Fibroblast of skin of scalp (primary cell): ENCODE data around the gene DIABLO.
"Not testable (repeated sequence)": the region's sequence is repeated elsewhere in the genome, so short reads cannot be mapped to it uniquely, and the experiment has no call there.

ENCODE experiments used
- DNase-seq: peaks from one replicate; pipeline ENCODE4 v3.0.0-alpha.2; 2013

DIABLO gene

DNA sequence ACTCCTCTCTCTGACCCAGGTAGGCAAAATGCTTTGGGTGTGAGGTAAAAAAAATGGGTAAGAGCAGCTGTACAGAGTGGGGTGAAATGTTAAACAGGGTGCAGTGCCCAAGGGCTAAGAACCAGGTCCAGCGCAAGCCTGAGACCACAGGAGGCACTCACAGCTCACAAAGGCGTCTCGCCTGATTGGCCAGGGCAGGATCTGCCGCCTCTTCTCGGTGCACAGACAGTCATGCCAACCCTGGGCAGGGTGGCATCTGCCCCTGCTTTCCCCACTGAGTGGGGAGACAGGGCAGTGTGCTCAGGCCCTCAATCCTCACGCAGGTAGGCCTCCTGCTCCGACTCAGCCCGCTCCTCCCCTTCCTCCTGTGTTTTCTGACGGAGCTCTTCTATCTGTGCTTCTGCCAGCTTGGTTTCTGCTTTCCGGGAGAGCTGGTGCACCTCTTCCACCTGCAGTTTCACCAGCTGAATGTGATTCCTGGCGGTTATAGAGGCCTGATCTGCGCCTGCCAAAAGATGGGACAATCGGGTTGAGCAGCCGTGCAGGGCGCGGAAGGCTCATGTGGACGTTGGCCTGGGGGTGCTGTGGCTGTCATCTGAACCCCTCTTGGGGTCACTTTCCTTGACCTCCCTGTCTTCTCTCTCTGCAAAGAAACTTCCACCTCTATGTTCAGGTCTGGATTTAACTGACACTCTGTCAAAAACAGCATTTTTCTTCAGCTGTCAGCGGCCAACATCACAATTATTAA, 17.6 kb downstream of the DIABLO start:
- no peak for DNase-seq

DNA sequence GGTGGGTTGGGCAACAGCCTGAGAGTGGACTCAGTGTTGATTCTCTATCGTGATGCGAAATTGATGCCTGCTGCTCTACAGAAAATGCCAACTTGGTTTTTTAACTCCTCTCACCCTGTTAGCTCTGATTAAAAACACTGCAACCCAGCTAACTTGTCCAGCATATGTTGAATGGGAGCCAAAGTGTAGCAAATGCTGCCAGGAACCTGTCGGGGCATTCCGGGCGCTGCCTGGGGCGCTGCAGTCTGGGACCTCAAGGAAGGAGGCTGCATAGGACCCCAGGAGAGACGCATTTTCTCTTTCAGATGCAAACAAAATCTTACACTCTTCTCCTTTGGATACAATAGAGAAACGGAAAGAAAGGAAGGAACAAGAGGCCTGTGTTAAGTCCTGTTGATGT, 18.5 kb downstream of the DIABLO start:
- DNase-seq: no peak

DNA sequence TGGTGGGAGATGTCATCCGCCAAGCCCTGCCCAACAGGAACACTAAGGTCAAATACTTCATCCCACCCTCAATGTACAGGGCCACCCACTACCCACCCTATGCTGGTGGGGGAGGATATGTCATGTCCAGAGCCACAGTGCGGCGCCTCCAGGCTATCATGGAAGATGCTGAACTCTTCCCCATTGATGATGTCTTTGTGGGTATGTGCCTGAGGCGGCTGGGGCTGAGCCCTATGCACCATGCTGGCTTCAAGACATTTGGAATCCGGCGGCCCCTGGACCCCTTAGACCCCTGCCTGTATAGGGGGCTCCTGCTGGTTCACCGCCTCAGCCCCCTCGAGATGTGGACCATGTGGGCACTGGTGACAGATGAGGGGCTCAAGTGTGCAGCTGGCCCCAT, 18.9 kb downstream of the DIABLO start:
- DNase-seq: no peak

DNA sequence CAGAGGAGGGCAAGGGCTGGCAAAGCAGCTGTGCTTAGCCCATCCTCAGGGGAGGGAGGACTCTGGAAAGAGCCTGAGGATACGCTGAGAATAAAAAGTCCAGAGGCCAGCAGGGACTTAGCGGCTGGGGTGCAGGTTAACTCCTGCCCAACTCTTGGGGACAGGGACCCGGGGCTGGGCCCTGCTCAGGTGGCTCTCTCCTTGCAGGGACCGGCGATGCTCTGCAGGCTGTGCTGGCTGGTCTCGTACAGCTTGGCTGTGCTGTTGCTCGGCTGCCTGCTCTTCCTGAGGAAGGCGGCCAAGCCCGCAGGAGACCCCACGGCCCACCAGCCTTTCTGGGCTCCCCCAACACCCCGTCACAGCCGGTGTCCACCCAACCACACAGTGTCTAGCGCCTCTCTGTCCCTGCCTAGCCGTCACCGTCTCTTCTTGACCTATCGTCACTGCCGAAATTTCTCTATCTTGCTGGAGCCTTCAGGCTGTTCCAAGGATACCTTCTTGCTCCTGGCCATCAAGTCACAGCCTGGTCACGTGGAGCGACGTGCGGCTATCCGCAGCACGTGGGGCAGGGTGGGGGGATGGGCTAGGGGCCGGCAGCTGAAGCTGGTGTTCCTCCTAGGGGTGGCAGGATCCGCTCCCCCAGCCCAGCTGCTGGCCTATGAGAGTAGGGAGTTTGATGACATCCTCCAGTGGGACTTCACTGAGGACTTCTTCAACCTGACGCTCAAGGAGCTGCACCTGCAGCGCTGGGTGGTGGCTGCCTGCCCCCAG, 19.6 kb downstream of the DIABLO start:
- no peak for DNase-seq

DNA sequence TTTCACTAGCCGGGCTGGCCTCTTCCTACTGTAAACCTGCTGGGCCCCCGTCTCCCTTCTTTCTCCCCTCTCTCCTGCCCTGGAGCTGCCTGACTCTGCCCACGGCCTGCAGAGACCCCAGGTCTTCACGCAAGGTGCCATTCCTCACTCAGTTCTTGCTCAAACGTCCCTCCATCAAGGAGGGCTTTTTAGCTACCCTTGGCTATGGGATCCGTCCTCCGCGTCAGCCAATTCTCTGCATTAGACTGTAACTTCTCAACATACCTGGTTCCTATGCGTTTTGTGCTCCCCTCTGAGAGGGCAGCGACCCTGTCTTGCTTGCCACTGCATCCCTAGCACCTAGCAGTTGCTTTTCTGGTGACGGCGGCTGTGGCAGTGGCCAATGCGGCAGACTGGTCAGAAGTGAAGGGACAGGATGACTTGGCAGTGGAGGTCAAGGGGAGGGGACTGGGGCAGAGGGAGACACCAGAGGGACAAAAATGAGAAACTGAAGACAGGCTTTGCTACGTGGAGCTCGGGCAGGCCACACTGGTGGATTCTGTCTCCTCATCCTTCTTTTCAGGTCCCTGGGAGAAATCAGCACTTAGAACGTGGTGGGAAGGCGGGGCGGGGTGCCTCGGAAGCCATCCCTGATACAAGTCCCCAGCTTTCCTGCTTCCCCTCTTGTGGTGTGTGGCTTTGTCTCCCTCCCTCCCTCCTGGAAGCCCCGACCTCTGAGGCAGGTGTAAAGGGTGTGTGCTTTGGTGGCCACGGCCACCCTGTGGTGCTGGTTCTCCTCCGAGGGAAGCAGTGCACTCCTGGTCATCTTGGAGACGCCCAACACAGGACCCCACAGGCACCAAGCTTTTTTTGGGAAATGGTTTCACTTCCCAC, 20.6 kb downstream of the DIABLO start:
- no peak for DNase-seq

DNA sequence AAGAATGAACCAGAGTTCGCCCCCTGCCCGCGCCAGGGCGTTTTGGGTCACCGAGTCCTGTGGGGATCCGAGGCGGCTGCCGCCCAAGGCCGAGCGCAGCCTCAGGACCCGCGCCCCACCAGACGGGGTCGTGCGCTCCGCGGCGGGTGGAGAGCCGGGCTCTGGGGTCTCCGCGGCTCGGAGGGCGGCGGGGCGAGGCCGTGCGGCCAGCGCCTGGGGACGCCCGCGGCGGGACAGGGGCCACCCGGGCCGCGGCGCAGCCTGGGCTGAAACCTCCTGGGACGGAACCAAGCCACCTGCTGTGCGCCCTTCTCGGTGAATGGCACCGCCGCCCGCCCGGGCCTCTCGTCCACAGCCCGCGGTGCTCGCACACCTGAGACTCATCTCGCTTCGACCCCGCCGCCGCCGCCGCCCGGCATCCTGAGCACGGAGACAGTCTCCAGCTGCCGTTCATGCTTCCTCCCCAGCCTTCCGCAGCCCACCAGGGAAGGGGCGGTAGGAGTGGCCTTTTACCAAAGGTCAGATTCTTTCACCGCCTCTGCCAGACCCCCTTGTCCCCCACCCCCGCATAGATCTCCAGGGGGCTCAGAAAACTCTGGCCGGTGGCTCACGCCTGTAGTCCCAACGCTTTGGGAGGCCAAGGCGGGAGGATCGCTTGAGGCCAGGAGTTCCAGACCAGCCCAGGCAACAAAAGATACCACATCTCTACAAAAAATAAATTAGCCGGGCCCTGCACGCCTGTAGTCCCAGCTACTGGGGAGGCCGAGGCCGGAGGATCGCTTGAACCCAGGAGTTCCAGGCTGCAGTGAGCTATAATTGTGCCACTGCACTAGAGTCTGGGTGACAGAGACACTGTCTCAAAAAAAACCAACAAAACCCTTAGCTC, 21.4 kb downstream of the DIABLO start:
- DNase-seq: no peak

DNA sequence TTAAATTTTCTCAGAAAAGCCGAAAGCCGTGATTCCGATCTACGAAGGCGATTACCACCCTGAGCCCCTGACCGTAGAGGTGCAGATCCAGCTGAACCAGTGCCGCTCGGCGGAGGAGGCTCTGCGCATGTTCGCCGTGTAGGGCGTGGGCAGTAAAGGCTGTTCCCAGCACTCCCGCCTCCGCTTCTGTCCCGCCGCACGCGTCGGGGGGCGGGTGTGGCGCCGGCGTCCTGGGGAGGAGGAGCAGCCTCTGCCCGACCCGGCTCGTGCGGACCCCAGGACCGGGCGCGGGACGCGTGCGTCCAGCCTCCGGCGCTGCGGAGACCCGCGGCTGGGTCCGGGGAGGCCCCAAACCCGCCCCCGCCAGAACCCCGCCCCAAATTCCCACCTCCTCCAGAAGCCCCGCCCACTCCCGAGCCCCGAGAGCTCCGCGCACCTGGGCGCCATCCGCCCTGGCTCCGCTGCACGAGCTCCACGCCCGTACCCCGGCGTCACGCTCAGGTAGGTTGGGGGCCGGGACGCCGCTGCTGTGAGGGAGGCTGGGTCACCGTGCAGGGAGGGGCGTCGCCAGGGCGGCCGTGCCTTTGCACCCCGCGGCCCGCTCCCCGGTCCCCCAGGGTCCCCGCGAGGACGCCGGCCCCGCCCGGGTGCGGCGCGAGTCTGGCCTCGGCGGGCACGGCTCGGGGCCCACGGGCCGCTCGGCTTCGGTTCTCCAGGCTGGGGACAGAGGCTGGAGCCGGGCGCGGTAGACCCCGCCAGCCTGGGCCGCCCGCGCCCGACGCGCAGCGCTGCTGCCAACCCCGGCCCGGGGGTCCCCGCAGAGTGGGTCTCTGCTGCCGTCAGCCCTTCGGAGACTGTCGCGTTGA, 22.3 kb downstream of the DIABLO start, which contains the start of gene B3GNT4:
Gene B3GNT4, plus strand, starts transcription at position 409 of the 866 bp plus-strand sequence. CDS start 910 bp downstream, outside the sequence.
- DNase-seq: peak; percentile 45

DNA sequence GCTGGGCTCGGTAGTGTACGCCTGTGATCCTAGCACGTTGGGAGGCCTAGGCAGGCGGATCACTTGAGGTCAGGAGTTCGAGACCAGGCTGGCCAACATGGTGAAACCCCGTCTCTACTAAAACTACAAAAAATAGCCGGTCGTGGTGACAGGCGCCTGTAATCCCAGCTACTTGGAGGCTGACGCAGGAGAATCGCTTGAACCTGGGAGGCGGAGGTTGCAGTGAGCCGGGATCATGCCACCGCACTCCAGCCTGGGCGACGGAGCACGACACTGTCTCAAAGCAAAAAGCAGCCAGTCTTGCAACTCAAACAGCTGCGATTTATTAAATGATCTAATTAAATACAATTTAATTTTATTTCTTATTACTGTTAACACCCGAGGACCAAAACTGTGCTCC, 23.0 kb downstream of the DIABLO start:
- DNase-seq: not testable (repeated sequence)

DNA sequence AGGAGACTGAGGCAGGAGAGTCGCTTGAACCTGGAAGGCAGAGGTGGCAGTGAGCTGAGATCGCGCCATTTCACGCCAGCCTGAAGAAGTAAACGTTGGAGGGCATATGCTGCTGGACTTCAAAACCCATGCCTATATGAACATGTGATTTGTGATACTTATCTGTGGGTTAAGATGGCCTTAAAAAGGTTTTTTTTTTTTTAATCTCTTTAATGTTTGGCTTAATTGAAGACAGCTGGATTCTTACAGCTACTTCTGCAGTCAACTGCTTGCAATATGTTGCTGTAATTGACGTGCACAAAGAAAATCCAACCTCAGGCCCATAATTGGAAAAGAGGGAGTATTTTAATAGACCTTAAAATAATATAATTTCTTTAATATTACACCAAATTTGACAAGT, 23.8 kb downstream of the DIABLO start:
- DNase-seq: no peak

DNA sequence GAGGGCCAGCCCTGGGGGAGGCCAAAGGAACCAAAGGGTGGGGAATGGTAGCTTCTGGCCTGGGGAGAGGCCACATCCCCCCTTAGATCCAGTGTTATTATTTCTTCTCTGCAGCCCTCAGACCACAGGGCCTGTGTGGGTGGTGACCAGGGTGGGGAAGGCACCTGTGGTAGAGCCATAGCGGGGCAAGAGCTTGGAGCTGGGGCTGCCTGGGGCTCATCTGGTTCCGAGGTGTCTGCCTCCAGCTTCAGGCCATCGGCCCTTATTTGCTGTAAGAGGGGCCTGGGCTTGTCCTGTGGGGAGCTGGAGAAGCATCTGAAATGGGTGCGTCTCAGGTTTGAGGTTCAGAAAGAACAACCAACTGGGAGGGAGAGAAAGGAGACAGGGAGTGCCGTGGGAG, 24.5 kb downstream of the DIABLO start:
- DNase-seq: no peak

DNA sequence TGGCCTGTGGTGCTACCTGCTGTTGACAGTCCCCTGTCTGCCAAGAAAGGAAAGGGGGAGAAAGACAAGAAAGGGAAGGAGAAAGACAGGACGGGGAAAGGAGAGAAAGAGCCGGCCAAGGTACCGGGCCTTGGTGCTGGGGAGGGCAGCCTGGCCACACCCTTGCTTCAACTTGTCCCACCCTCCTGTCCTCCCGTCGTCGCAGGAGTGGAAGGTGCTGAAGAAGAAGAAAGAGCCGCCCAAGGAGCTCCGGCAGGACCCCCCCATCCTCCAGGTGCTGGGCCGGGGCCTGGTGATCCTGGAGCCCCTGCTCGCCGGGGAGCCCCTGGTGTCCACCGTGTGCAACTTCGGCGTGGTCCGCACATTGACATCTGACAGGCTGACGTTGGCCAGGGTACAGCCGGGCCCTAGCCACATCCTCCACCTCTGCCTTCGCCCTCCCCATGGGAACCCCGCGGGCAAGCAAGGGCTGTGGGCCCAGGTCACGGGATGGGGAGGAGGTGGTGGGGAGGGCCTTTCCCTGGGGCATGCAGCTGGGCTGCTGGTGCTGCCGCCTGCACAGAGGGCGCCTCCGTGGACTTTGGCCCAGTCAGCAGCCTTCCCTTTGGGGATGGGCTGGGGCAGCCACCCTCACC, 25.2 kb downstream of the DIABLO start:
- DNase-seq: no peak

DNA sequence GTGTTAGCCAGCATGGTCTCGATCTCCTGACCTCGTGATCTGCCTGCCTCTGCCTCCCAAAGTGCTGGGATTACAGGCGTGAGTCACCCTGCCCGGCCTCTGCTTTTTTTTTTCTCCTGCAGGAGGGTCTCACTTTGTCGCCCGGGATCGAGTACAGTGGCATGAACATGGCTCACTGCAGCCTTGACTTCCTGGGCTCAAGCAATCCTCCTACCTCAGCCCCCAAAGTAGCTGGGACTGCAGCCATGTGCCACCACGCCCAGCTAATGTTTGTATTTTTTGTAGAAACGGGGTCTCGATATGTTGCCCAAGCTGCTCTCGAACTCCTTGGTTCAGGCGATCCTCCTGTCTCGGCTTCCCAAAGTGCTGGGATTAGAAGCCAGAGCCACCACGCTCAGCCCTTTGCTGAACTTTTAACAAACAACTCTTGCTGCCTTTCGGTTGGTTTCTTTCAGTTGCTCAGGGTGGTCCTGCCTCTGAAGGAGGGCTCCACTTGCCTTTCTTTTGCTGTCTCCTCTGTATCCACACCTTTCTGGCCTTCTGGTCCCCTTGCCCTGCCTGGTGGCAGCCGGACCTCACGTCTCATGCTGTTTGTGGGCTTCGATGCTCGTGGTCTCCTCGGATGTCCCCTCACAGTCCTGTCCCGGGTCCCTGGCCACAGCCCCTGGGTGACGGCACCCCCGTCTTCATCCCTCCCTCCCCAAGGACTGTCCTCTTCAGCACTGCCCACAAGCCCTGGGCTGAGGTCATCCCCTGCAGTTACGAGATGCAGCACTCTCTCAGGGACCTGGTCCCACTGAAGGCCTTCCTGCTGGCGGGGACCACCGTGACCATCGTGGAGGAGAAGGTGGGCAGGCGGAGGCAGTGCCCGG, 26.1 kb downstream of the DIABLO start:
- DNase-seq: no peak

DNA sequence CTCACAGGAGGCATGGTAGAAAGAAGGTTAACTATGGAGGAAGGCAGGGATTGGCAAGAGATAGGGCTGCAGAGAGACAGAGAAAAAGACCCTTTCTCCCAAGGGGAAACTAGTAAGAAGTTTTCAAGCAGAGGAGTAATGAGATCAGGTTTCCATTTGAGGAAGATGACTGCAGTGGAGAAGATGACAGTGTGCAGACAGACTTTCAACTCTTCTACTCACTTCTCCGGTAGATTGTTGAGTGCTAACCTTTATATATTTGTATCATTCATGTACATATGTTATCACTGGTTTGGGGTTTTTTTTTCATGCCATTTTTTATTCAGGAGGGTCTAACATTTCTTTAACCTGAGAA, 28.3 kb downstream of the DIABLO start:
- no peak for DNase-seq

DNA sequence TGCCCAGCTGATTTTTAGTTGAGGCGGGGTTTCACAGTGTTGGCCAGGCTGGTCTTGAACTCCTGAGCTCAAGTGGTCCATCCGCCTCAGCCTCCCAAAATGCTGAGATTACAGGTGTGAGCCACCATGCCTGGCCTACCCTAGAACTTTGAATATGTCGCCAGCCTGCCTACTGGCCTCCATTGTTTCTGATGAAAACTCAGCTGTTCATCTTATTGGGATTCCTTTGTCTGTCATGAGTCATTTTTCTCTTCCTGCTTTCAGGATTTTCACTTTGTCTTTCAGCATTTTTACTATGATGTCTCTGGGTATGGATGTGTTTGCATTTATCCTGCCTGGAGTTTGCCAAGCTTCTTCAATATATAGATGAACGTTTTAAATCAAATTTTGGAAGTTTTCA, 30.4 kb downstream of the DIABLO start:
- no peak for DNase-seq

DNA sequence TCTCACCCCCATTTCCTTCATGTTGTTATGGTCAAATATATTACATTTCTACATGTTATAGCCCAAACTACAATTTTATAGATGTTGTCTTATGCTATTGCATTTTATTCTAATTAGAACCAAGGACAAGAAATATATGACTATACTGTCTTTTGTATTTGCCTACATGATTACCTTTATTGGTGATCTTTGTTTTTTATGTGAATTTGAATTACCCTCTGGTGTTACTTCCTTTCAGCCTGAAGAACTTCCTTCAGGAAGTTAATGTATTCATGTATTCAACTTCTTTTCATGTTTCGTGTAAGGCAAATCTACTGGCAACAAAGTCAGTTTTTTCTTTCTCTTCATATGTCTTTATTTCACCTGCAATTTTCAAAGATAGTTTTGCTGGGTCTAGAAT, 31.0 kb downstream of the DIABLO start:
- no peak for DNase-seq

DNA sequence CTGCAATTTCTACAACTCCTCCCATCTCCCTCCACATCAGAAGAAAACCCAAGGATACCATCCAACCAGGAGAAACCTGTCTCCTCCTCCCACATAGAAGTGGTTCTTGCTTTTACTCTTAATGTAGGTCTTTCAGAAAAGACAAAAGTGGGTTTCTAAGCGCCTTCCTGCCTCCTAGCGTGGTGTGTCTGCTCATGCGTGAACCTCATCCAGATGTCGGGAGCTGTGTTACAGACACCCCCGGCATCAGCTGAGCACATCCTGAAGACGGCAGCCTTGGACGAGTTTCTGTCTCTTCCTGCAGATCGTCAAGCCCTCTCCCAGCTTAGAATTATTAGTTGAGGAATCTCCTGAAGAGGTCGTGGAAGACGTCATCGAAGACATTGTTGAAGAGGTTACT, 33.4 kb downstream of the DIABLO start:
- DNase-seq: no peak

DNA sequence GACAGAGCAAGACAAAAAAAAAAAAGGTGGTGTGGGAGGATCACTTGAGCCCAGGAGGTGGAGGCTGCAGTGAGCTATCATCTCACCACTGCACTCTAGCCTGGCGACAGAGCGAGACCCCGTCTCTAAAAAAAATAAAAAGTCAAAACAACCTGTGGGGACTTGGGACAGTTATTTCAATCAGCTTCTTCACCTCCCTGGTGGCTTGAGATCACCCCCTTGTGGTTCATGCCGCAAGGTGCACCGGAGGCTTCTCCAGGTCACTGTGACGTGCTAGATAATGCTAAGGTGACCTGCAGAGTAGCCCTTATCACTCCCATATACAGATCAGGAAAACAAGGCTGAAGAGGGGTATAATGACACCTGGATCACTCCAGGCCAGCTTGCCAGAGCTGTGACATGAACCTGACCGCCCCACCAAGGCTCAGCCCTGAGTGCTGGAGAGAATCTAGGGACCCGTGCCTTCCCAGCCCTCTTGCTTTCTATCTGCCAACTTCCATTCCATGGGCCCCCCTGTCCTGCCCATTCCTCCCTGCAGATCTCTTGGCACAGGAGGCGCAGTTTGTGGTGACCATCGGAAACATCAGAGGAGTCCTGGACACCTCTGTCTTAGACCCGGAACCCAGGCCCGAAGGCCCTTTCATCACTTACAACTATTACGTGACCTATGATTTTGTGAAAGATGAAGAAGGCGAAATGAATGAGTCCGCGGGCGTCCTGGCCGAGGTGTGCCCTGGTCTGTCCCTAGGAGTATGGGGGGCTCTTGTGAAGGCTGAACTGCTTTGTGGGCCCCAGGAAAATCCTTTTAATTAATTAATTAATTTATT, 34.8 kb downstream of the DIABLO start:
- peak; percentile 42 for DNase-seq

DNA sequence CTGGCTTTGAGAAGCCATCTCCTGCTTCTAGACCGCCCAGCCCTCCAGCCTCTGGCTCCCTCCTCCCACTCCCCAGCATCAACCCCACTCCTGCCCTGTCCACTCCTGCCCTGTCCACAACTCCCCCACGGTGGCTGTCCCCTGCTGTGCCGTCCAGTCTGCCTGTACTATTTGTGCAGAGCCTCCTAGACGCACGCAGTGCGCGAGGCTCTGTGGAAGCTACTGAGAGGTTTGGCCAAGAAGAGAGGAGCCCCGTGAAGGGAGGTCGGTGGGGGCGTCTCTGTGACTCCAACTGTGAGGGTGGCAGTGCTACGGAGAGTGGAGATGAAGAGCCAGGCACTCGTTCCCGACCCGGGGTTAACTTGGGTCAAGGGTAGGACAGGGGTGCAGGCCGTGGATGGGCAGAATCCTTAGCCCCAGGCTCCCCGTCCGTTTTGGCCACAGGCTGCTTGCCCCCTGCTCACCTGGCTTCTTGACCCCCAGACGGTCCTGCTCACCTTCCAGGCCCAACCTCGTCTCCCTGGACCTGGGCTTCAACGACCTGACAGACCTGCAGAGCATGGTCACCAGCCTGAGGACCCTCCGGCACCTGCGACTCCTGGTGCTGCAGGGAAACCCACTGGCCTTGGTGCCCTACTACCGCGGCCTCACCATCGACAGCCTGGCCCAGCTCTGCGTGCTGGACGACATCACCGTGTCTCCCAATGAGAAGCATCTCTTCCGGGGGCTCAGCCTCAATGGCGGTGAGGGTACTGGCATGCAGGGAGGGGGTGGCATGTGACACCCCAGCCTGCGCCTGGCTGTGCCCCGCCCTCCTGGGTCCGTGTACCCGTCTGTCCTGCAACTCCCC, 36.0 kb downstream of the DIABLO start:
- no peak for DNase-seq
